ENCODE measurements around the gene OLFML1. TPM values are rescaled to one million over a fixed set of nuclear protein-coding genes. Genes with fewer than 3 reads are reported as not detected.

OLFML1 gene
- total and polyA plus RNA-seq, 7 donors = 0.81 to 7.2 (median 1.2) TPM

GRCh38 chr11:7555052-7555699 is 69.9 kb downstream of the OLFML1 start:
- no peak for TF ChIP-seq CTCF (IDR thresholded peaks at IDR 0.05)
- no peaks in the 10 kb centered on the region for H3K36me3 ChIP-seq (ENCODE audit: insufficient read depth in 1 of 2, low read depth in 1 of 2)
- H3K27me3 ChIP-seq (ENCODE audit: insufficient read depth in 3 of 3, low read length in 2 of 3) = no peaks in the 10 kb centered on the region
- WGBS, 3 donors = 38 to 54% (median 46%) methylated on average over 7 of the region's 7 CpGs
- H3K4me1 ChIP-seq = peaks cover 28% of the 10 kb centered on the region
- DNase-seq (peak; percentile 80 to 94), ATAC-seq (peak; percentile 95 to 98 (median 97))
- no peak overlapping the region for H3K4me3 ChIP-seq
- peak overlapping the region; percentile 72 for H3K27ac ChIP-seq
- intact Hi-C loops (cut with DNase I) = loop anchor here in 1 of 2 donors (2.0 kb wide), 1 partner anchor 42 kb away; the partner anchor contains the start of gene PPFIBP2
- H3K9me3 ChIP-seq = no peaks in the 10 kb centered on the region

DNA sequence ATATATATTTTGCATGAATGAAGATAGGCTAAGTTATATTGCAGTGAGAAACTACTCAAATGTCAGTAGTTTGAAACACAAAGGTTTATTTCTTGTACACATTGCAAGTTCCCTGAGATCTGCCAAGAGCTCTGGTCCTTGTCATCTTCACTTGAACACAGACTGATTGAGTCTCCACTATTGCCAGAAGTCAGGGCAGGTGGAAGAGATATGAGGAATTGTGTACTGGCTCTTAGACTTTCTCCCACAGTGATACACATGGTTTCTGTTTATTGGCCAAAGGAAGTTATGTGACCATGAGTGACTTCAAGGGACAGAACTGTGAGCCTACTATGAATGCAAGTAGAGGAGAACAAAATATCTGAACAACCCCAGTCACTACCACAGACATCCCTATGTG is 72.7 kb downstream of the OLFML1 start:
- H3K36me3 ChIP-seq (ENCODE audit: insufficient read depth in 1 of 2, low read depth in 1 of 2) = no peaks in the 10 kb centered on the region
- H3K27ac ChIP-seq = no peak overlapping the region
- no peaks in the 10 kb centered on the region for H3K9me3 ChIP-seq
- ATAC-seq = no peak
- no peaks in the 10 kb centered on the region for H3K27me3 ChIP-seq (ENCODE audit: insufficient read depth in 3 of 3, low read length in 2 of 3)
- TF ChIP-seq CTCF (IDR thresholded peaks at IDR 0.05) = no peak
- no peak for DNase-seq
- H3K4me1 ChIP-seq = peaks cover 18% of the 10 kb centered on the region
- intact Hi-C loops (cut with DNase I) = no loop called here
- no peak overlapping the region for H3K4me3 ChIP-seq

DNA sequence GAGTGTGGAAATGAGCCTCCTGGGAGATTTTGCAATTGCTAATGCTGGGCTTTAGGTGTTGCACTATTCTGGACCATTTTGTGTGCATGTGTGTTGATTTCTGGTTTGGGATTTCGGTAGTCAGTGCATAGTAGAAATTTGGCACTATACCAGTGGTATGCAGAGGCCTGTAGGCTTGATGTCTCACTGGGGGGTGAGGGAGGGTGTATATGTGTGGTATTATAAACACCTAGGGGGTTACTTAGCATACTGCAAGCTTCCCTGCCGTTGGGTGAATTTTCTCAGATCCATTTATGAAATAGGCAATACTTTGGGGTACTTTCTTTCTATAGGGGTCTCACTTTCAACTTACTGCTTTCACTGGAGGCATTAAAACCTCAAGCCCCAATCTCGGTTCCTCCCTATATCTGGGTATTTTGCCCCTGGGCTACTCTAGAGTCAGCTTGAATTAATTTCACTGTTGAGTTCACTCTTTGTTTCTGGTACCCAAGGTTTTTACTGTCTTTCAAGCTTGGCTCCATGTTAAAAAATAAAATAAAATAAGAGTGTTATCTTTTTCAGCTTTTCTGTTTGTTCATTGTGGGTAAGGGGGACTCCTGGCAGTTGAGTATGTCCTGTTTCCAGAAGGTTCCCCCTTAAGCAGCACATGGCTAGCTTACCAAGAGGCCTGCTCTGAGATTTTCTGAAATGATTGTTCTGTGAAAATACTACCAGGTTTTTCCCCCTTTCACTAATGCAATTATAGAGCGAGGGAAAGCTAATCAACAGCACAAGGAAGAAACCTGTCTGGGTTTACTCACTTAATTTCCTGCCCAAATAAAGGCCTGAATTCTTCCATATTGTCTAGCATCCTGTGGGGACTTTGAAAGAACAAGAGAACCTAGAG is 74.3 kb downstream of the OLFML1 start:
- intact Hi-C loops (cut with DNase I) = loop anchor here in 1 of 2 donors (5.0 kb wide), 1 partner anchor 88 kb away; no protein-coding TSS in a partner anchor
- no peak overlapping the region for H3K4me3 ChIP-seq
- H3K36me3 ChIP-seq (ENCODE audit: insufficient read depth in 1 of 2, low read depth in 1 of 2) = no peaks in the 10 kb centered on the region
- WGBS, 3 donors = 73 to 82% (median 81%) methylated on average over 4 of the region's 4 CpGs
- H3K4me1 ChIP-seq = peaks cover 9% of the 10 kb centered on the region
- no peaks in the 10 kb centered on the region for H3K9me3 ChIP-seq
- H3K27me3 ChIP-seq (ENCODE audit: insufficient read depth in 3 of 3, low read length in 2 of 3) = no peaks in the 10 kb centered on the region
- H3K27ac ChIP-seq = no peak overlapping the region
- no peak for TF ChIP-seq CTCF (IDR thresholded peaks at IDR 0.05)
- DNase-seq = no peak
- no peak for ATAC-seq

Other genes starting within 250 kb of the OLFML1 start
- not detected for gene SYT9, start 233.6 kb upstream of the OLFML1 start, total RNA-seq
- gene SYT9, start 233.6 kb upstream of the OLFML1 start, polyA plus RNA-seq = under 1 TPM in 2 of 3 donors, not detected in 1; 0.03 TPM
- 10 to 100 TPM; 19.7 to 54.8 (median 32.5) TPM for gene PPFIBP2, start 28.5 kb downstream of the OLFML1 start, total RNA-seq
- gene PPFIBP2, start 28.5 kb downstream of the OLFML1 start, polyA plus RNA-seq = 10 to 100 TPM in 2 of 3 donors, 1 to 10 TPM in 1; 7.4 to 19.0 (median 14.6) TPM
- gene CYB5R2, start 188.0 kb downstream of the OLFML1 start, total RNA-seq = 1 to 10 TPM in 3 of 4 donors, under 1 TPM in 1; 0.40 to 1.8 (median 1.5) TPM
- gene CYB5R2, start 188.0 kb downstream of the OLFML1 start, polyA plus RNA-seq = 1 to 10 TPM in 2 of 3 donors, under 1 TPM in 1; 0.76 to 2.0 (median 1.3) TPM
- gene OVCH2, start 221.0 kb downstream of the OLFML1 start, total RNA-seq = not detected
- gene OVCH2, start 221.0 kb downstream of the OLFML1 start, polyA plus RNA-seq = not detected

Measured in psoas muscle (tissue), 8 donors.